MCF 10A (cell line): Measurements from ENCODE around the gene SRCIN1. TPM values are rescaled to one million over a fixed set of nuclear protein-coding genes. Genes with fewer than 3 reads are reported as not detected.

ENCODE experiments used
- BruUV-seq: library from RNA; stranded (reverse); fragments of 400-500 nt; replicated peaks from 2 replicates; lab custom pipeline; 2021; lab: Mats Ljungman, UMichigan
- CTCF ChIA-PET: fragments of 300-600 bp; sonication (Branson Sonifier 250); formaldehyde crosslinking; extraction: SDS; loops from one replicate; lab custom pipeline; 2021; ENCODE audit warnings: antibody characterized with exemption, inconsistent platforms; lab: Yijun Ruan, JAX
- POLR2A ChIA-PET: fragments of 300-600, 350-650 bp; sonication (Branson Sonifier 250); formaldehyde crosslinking; extraction: SDS; loops from one replicate; lab custom pipeline; 2020; ENCODE audit warnings: antibody characterized with exemption, inconsistent platforms; lab: Yijun Ruan, JAX
- DNase-seq: peaks from one replicate; pipeline ENCODE4 v3.0.0-alpha.2; 2018; ENCODE audit not compliant: unreplicated experiment
- H3K27ac Mint-ChIP-seq: one replicate; pipeline ENCODE4 v1.8.0; 2022; ENCODE audit warnings: mild to moderate bottlenecking, low read depth, mixed read lengths; ENCODE audit not compliant: unreplicated experiment
- H3K27me3 Mint-ChIP-seq: one replicate; pipeline ENCODE4 v1.8.0; 2022; ENCODE audit warnings: mixed read lengths; ENCODE audit not compliant: insufficient read depth, unreplicated experiment
- H3K36me3 Mint-ChIP-seq: one replicate; pipeline ENCODE4 v1.8.0; 2022; ENCODE audit warnings: mild to moderate bottlenecking, moderate library complexity, mixed read lengths; ENCODE audit not compliant: insufficient read depth, unreplicated experiment
- H3K4me1 Mint-ChIP-seq: one replicate; pipeline ENCODE4 v1.8.0; 2022; ENCODE audit warnings: mixed read lengths; ENCODE audit not compliant: insufficient read depth, unreplicated experiment
- H3K4me3 Mint-ChIP-seq: one replicate; pipeline ENCODE4 v1.8.0; 2022; ENCODE audit warnings: mild to moderate bottlenecking, moderate library complexity, mixed read lengths; ENCODE audit not compliant: unreplicated experiment
- H3K9me3 Mint-ChIP-seq: one replicate; pipeline ENCODE4 v1.8.0; 2022; ENCODE audit warnings: mixed read lengths; ENCODE audit not compliant: unreplicated experiment
- CTCF ChIP-seq: fragments of 200-600 bp; IDR thresholded peaks from one replicate; pipeline ENCODE4 v1.8.0; 2022; ENCODE audit warnings: antibody characterized with exemption, mild to moderate bottlenecking; ENCODE audit not compliant: unreplicated experiment
- intact Hi-C: fragments of 100-400 bp; cut with micrococcal nuclease; formaldehyde crosslinking; loops from 2 replicates; pipeline ENCODE4 v1.14.1; 2022
- total RNA-seq: library from RNA; stranded (reverse); gene quantifications from 2 replicates; pipeline ENCODE4 v1.2.3, GENCODE V29; 2022

The SRCIN1 gene
- total RNA-seq, 1 experiment from 2014 or later, result 5.7 TPM

GRCh38 chr17:38566666-38567031 is 39.1 kb downstream of the SRCIN1 start:
- Mint-ChIP-seq H3K27ac (no peak overlapping the region), H3K36me3 (no peaks in the 10 kb centered on the region), H3K27me3 (peaks cover 66% of the 10 kb centered on the region), H3K4me1 (no peaks in the 10 kb centered on the region), H3K4me3 (no peak overlapping the region), H3K9me3 (no peaks in the 10 kb centered on the region)
- POLR2A ChIA-PET, result interaction anchor here (0.6 to 1.3 kb wide), 4 partner anchors 8 to 177 kb away, joined by 3 read pairs; no protein-coding TSS in a partner anchor
- CTCF ChIA-PET, result interaction anchor here (1.2 to 2.0 kb wide), 2 partner anchors 22 to 100 kb away, joined by 5 to 8 read pairs; no protein-coding TSS in a partner anchor
- TF ChIP-seq CTCF, result no peak
- no peak for DNase-seq
- no TSS peak for BruUV-seq
- intact Hi-C loops, result no loop called here

GRCh38 chr17:38565853-38566665 is 39.7 kb downstream of the SRCIN1 start:
- BruUV-seq, result no TSS peak
- no peak overlapping the region for H3K27ac Mint-ChIP-seq

GRCh38 chr17:38564869-38565268 is 40.9 kb downstream of the SRCIN1 start:
- Mint-ChIP-seq H3K4me3 (no peak overlapping the region), H3K4me1 (no peaks in the 10 kb centered on the region), H3K36me3 (no peaks in the 10 kb centered on the region), H3K9me3 (no peaks in the 10 kb centered on the region), H3K27me3 (peaks cover 52% of the 10 kb centered on the region), H3K27ac (no peak overlapping the region)
- CTCF ChIA-PET, result interaction anchor here (0.7 to 2.0 kb wide), 2 partner anchors 102 to 227 kb away, joined by 3 to 5 read pairs; no protein-coding TSS in a partner anchor
- TF ChIP-seq CTCF, result no peak
- no TSS peak for BruUV-seq
- DNase-seq, result no peak
- POLR2A ChIA-PET, result no interaction called here
- intact Hi-C loops, result no loop called here

More at GRCh38 chr17:38565853-38566665, 39.7 kb downstream of the SRCIN1 start:
- no peak overlapping the region for H3K4me3 Mint-ChIP-seq
- H3K9me3 Mint-ChIP-seq, result no peaks in the 10 kb centered on the region
- TF ChIP-seq CTCF, result no peak
- no peak for DNase-seq
- ChIA-PET CTCF (interaction anchor here (1.2 to 2.0 kb wide), 2 partner anchors 22 to 101 kb away, joined by 5 to 8 read pairs; no protein-coding TSS in a partner anchor), POLR2A (interaction anchor here (0.7 to 1.3 kb wide), 3 partner anchors 8 to 169 kb away, joined by 3 read pairs; no protein-coding TSS in a partner anchor)
- H3K27me3 Mint-ChIP-seq, result peaks cover 61% of the 10 kb centered on the region
- intact Hi-C loops, result no loop called here
- no peaks in the 10 kb centered on the region for H3K4me1 Mint-ChIP-seq
- no peaks in the 10 kb centered on the region for H3K36me3 Mint-ChIP-seq

- ChIA-PET POLR2A (no interaction called here), CTCF (interaction anchor here (1.5 to 2.0 kb wide), 2 partner anchors 16 to 102 kb away, joined by 3 to 5 read pairs; no protein-coding TSS in a partner anchor)
- H3K9me3 Mint-ChIP-seq, result no peaks in the 10 kb centered on the region
- no peak overlapping the region for H3K4me3 Mint-ChIP-seq
- no peaks in the 10 kb centered on the region for H3K36me3 Mint-ChIP-seq
- no TSS peak for BruUV-seq
- peaks cover 48% of the 10 kb centered on the region for H3K27me3 Mint-ChIP-seq
- intact Hi-C loops, result no loop called here
- TF ChIP-seq CTCF, result no peak
- no peak for DNase-seq
- no peak overlapping the region for H3K27ac Mint-ChIP-seq
- H3K4me1 Mint-ChIP-seq, result peaks cover 1% of the 10 kb centered on the region
Measured at GRCh38 chr17:38564254-38564837, 41.4 kb downstream of the SRCIN1 start.
